Stimulated activated CD8-positive, alpha-beta memory T cell treated with anti-CD3 and anti-CD28 coated beads, Interleukin-15, amount 100 ng/mL, for 24 hours (primary cell): Measurements from ENCODE around the gene SPATA17.
A peak's percentile ranks its signal among the peaks of the same experiment; 100 is the strongest.
"Not testable (repeated sequence)": the region's sequence is repeated elsewhere in the genome, so short reads cannot be mapped to it uniquely, and the experiment has no call there.

Experiments
- DNase-seq: peaks from one replicate; pipeline ENCODE4 v3.0.0-alpha.2; 2020; ENCODE audit warnings: low read depth

Gene SPATA17

GRCh38 chr1:217630711-217631591 is at the start of gene SPATA17, which contains the start of gene GPATCH2:
Gene SPATA17 (plus strand): TSS chr1:217631344. CDS start chr1:217631379, 35 bp downstream.
Gene GPATCH2 (minus strand): TSS chr1:217631090. CDS start chr1:217630971, 119 bp downstream.
- DNase-seq: peak; percentile 24

GRCh38 chr1:217584286-217584811 is 46.8 kb upstream of the SPATA17 start:
- DNase-seq: not testable (repeated sequence)

- no peak for DNase-seq
Observed at GRCh38 chr1:217585577-217585976, 45.6 kb upstream of the SPATA17 start.

- DNase-seq: no peak
Observed at GRCh38 chr1:217586586-217586985, 44.6 kb upstream of the SPATA17 start.

- DNase-seq: no peak
Observed at GRCh38 chr1:217590598-217590997, 40.5 kb upstream of the SPATA17 start.

GRCh38 chr1:217599154-217599553 is 32.0 kb upstream of the SPATA17 start:
- no peak for DNase-seq

- no peak for DNase-seq
Observed at GRCh38 chr1:217602380-217602779, 28.8 kb upstream of the SPATA17 start.

- DNase-seq: no peak
Observed at GRCh38 chr1:217605390-217605789, 25.8 kb upstream of the SPATA17 start.

- DNase-seq: no peak
Observed at GRCh38 chr1:217614200-217614712, 16.9 kb upstream of the SPATA17 start.

- no peak for DNase-seq
Observed at GRCh38 chr1:217617126-217617525, 14.0 kb upstream of the SPATA17 start.

GRCh38 chr1:217620814-217621213 is 10.3 kb upstream of the SPATA17 start:
- DNase-seq: no peak

- no peak for DNase-seq
Observed at GRCh38 chr1:217622042-217622441, 9.1 kb upstream of the SPATA17 start.

- DNase-seq: no peak
Observed at GRCh38 chr1:217626321-217626720, 4.8 kb upstream of the SPATA17 start.

- DNase-seq: no peak
Observed at GRCh38 chr1:217627431-217627830, 3.7 kb upstream of the SPATA17 start.

GRCh38 chr1:217642455-217642854 is 11.3 kb downstream of the SPATA17 start:
- no peak for DNase-seq

- no peak for DNase-seq
Observed at GRCh38 chr1:217647791-217648190, 16.6 kb downstream of the SPATA17 start.

- no peak for DNase-seq
Observed at GRCh38 chr1:217650674-217651073, 19.5 kb downstream of the SPATA17 start.

- no peak for DNase-seq
Observed at GRCh38 chr1:217660353-217661062, 29.4 kb downstream of the SPATA17 start.

- DNase-seq: no peak
Observed at GRCh38 chr1:217661407-217661806, 30.3 kb downstream of the SPATA17 start.

GRCh38 chr1:217668351-217668940 is 37.3 kb downstream of the SPATA17 start:
- DNase-seq: no peak

GRCh38 chr1:217673387-217673786 is 42.2 kb downstream of the SPATA17 start:
- no peak for DNase-seq
